ENCODE measurements around the gene TJAP1. TPM values are rescaled to one million over a fixed set of nuclear protein-coding genes. Genes with fewer than 3 reads are reported as not detected.

TJAP1 gene
- total and polyA plus RNA-seq, 2 donors (not counting 1 experiment from before 2014, with no cell fraction given) = 8.9 to 18.9 TPM

DNA sequence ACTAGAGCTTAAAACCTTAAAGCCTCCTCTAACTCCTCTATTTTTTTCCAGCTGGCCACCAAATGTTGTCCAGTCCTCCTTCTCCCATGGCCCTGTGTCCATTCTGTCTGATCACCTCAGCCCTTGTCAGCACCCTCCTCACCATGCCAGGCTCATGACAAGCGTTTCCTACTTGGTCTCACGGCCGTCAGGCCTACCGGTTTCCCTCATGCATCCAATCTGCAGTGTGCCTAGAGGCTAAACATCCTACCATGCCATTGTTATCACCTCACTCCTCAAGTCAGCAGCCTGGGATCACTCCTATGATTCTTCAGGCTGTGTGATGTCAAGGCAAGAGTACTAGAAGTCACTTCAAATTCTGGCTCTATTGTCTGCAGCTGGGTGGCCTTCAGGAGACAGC, 9.6 kb upstream of the TJAP1 start:
- Histone ChIP-seq H3K4me3 (replicated peaks in 1 of 4; ENCODE audit: control extremely low read depth in 1 of 4, insufficient read depth in 1 of 4, low read depth in 3 of 4, low read length in 4 of 4) (no peak overlapping the region), H3K9ac (ENCODE audit: insufficient read depth, low read length) (no peak overlapping the region), H3K4me1 (ENCODE audit: control insufficient read depth, extremely low read depth, insufficient read depth, low read length) (no peaks in the 10 kb centered on the region), H3K79me2 (ENCODE audit: control insufficient read depth, insufficient read depth, low read length) (no peaks in the 10 kb centered on the region), H2AFZ (ENCODE audit: low read length) (no peak overlapping the region), H3K4me2 (ENCODE audit: extremely low read depth, insufficient read depth, low read length) (no peak overlapping the region), H3K27me3 (ENCODE audit: control insufficient read depth, insufficient read depth, low read length) (peaks cover 9% of the 10 kb centered on the region), H3K27ac (ENCODE audit: insufficient read depth, low read length) (no peak overlapping the region), H3K9me3 (ENCODE audit: control insufficient read depth, insufficient read depth, low read depth, low read length) (no peaks in the 10 kb centered on the region), H3K36me3 (ENCODE audit: control insufficient read depth, insufficient read depth, low read length) (no peaks in the 10 kb centered on the region), H4K20me1 (ENCODE audit: control insufficient read depth, extremely low read depth, insufficient read depth, low read length) (no peaks in the 10 kb centered on the region)
- DNase-seq (ENCODE audit: low read depth in 2 of 2) = no peak
- no peak for TF ChIP-seq EZH2 (IDR thresholded peaks at IDR 0.05; ENCODE audit: low read length, missing control alignments)
- TF ChIP-seq, protein P1, sequence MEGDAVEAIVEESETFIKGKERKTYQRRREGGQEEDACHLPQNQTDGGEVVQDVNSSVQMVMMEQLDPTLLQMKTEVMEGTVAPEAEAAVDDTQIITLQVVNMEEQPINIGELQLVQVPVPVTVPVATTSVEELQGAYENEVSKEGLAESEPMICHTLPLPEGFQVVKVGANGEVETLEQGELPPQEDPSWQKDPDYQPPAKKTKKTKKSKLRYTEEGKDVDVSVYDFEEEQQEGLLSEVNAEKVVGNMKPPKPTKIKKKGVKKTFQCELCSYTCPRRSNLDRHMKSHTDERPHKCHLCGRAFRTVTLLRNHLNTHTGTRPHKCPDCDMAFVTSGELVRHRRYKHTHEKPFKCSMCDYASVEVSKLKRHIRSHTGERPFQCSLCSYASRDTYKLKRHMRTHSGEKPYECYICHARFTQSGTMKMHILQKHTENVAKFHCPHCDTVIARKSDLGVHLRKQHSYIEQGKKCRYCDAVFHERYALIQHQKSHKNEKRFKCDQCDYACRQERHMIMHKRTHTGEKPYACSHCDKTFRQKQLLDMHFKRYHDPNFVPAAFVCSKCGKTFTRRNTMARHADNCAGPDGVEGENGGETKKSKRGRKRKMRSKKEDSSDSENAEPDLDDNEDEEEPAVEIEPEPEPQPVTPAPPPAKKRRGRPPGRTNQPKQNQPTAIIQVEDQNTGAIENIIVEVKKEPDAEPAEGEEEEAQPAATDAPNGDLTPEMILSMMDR (conservative IDR thresholded peaks at IDR 0.05 in 1 of 2, IDR thresholded peaks at IDR 0.05 in 1 of 2; ENCODE audit: low read depth in 1 of 2, low read length in 2 of 2) = no peak

DNA sequence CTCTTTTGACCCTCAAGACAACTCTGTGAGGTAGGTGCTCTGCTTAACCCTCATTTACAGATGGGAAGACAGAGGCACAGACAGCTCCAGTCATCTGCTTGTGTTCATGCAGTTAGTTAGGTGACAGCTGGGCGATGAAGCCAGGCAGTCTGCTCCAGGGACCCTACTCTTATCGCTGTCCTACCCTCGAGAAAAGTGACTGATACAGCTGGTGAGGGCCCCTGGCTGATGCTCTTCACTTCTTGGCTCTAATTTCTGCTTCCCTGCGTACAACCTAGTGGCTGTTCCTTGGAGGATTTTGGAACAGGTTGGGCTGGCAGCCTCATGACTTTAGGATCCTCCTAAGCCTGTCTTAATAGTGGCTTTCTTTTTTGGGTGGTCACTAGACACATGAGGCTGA, 9.1 kb upstream of the TJAP1 start:
- Histone ChIP-seq H3K27me3 (ENCODE audit: control insufficient read depth, insufficient read depth, low read length) (peaks cover 9% of the 10 kb centered on the region), H4K20me1 (ENCODE audit: control insufficient read depth, extremely low read depth, insufficient read depth, low read length) (no peaks in the 10 kb centered on the region), H3K4me3 (replicated peaks in 1 of 4; ENCODE audit: control extremely low read depth in 1 of 4, insufficient read depth in 1 of 4, low read depth in 3 of 4, low read length in 4 of 4) (no peak overlapping the region), H3K9ac (ENCODE audit: insufficient read depth, low read length) (no peak overlapping the region), H3K36me3 (ENCODE audit: control insufficient read depth, insufficient read depth, low read length) (no peaks in the 10 kb centered on the region), H3K4me2 (ENCODE audit: extremely low read depth, insufficient read depth, low read length) (no peak overlapping the region), H3K27ac (ENCODE audit: insufficient read depth, low read length) (no peak overlapping the region), H3K79me2 (ENCODE audit: control insufficient read depth, insufficient read depth, low read length) (no peaks in the 10 kb centered on the region), H3K4me1 (ENCODE audit: control insufficient read depth, extremely low read depth, insufficient read depth, low read length) (no peaks in the 10 kb centered on the region), H2AFZ (ENCODE audit: low read length) (no peak overlapping the region), H3K9me3 (ENCODE audit: control insufficient read depth, insufficient read depth, low read depth, low read length) (no peaks in the 10 kb centered on the region)
- TF ChIP-seq, protein P1 (conservative IDR thresholded peaks at IDR 0.05 in 1 of 2, IDR thresholded peaks at IDR 0.05 in 1 of 2; ENCODE audit: low read depth in 1 of 2, low read length in 2 of 2) = no peak
- TF ChIP-seq EZH2 (IDR thresholded peaks at IDR 0.05; ENCODE audit: low read length, missing control alignments) = no peak
- DNase-seq (ENCODE audit: low read depth in 2 of 2) = no peak

DNA sequence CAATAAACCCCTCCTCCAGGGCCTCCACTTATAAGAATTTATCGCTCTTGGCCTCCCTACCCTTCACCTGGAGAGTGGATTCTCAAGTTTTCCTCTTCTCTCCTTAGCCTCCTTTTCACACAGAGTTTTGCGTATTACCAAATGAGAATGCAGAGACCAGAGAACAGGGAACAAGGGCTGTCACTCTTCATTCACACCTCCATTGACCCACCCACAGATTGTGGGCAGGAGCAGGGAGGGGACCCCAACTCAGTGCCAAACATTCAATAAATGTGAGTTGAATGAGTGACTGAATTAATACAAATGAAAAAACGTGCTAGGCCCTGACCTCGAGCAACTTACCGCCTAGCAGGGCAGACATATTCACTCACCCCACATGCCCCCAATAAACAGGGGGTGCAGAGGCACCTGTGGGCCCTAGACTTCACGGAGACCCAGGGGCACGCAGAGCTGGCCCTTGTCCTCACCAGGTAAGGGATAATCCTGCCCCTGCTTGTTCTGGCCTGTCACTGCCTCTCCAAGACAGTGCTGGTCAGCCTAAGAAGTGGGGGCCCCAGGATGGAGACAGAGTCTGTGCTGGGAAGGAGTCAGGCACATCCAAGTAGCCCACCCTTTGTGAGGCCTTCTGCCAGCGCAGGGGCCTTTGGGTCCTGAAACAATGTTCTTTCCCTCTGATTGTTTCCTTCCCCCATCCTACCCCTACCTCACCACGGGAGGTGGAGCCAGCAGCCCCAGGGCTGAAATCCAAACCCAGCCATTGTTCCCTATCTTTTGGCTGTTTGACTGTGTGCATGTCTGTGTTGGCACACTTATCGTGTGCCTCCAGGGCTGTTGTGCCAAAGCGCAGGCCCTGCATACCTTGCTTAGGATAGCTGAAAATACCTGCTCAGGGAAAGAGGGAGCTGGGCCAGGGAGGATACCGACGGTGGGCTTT, 8.4 kb upstream of the TJAP1 start:
- H4K20me1 ChIP-seq (ENCODE audit: control insufficient read depth, extremely low read depth, insufficient read depth, low read length) = no peaks in the 10 kb centered on the region
- H2AFZ ChIP-seq (ENCODE audit: low read length) = no peak overlapping the region
- no peaks in the 10 kb centered on the region for H3K4me1 ChIP-seq (ENCODE audit: control insufficient read depth, extremely low read depth, insufficient read depth, low read length)
- H3K36me3 ChIP-seq (ENCODE audit: control insufficient read depth, insufficient read depth, low read length) = no peaks in the 10 kb centered on the region
- DNase-seq (ENCODE audit: low read depth in 2 of 2) = no peak
- H3K27ac ChIP-seq (ENCODE audit: insufficient read depth, low read length) = no peak overlapping the region
- H3K4me3 ChIP-seq (replicated peaks in 1 of 4; ENCODE audit: control extremely low read depth in 1 of 4, insufficient read depth in 1 of 4, low read depth in 3 of 4, low read length in 4 of 4) = no peak overlapping the region
- no peaks in the 10 kb centered on the region for H3K79me2 ChIP-seq (ENCODE audit: control insufficient read depth, insufficient read depth, low read length)
- peaks cover 9% of the 10 kb centered on the region for H3K27me3 ChIP-seq (ENCODE audit: control insufficient read depth, insufficient read depth, low read length)
- no peaks in the 10 kb centered on the region for H3K9me3 ChIP-seq (ENCODE audit: control insufficient read depth, insufficient read depth, low read depth, low read length)
- no peak overlapping the region for H3K9ac ChIP-seq (ENCODE audit: insufficient read depth, low read length)
- H3K4me2 ChIP-seq (ENCODE audit: extremely low read depth, insufficient read depth, low read length) = no peak overlapping the region
- TF ChIP-seq EZH2 (IDR thresholded peaks at IDR 0.05; ENCODE audit: low read length, missing control alignments) = no peak
- TF ChIP-seq, protein P1 (conservative IDR thresholded peaks at IDR 0.05 in 1 of 2, IDR thresholded peaks at IDR 0.05 in 1 of 2; ENCODE audit: low read depth in 1 of 2, low read length in 2 of 2) = no peak

All from fibroblast of lung (primary cell).